HCT116 (cell line): ENCODE data around the gene HDLBP. TPM values are rescaled to one million over a fixed set of nuclear protein-coding genes. Genes with fewer than 3 reads are reported as not detected.
A peak's percentile ranks its signal among the peaks of the same experiment; 100 is the strongest.

Experiments used
- ATAC-seq: fragments of 200-7000 bp; cut with Tn5 transposase; 2 replicates; pipeline ENCODE4 v1.9.1; 2020; ENCODE audit warnings: mild to moderate bottlenecking, moderate library complexity
- BruUV-seq: library from RNA; stranded (reverse); fragments of 400-500 nt; replicated peaks from 2 replicates; lab custom pipeline; 2021; lab: Mats Ljungman, UMichigan
- CTCF ChIA-PET: fragments of 300-600 bp; sonication (Branson Sonifier 250); formaldehyde crosslinking; loops from one replicate; lab custom pipeline; 2021; ENCODE audit warnings: antibody characterized with exemption; lab: Charles Lee
- POLR2A ChIA-PET: fragments of 300-600, 350-600 bp; sonication (Branson Sonifier 250); formaldehyde crosslinking; loops from one replicate; lab custom pipeline; 2021; ENCODE audit warnings: antibody characterized with exemption; lab: Charles Lee
- RAD21 ChIA-PET, 2 experiments: fragments of 300-600 bp; sonication (Branson Sonifier 250); formaldehyde crosslinking; loops; one replicate each; lab custom pipeline; 2023; ENCODE audit warnings: low total read pairs in 2 of 2; ENCODE audit not compliant: uncharacterized antibody in 2 of 2, unreplicated experiment in 2 of 2, low non-redundant PET in 1 of 2; lab: Charles Lee
- DNase-seq: peaks from one replicate; pipeline ENCODE4 v3.0.0-alpha.2; 2010; ENCODE audit warnings: low read depth, low spot score
- H2AFZ ChIP-seq: fragments of 200-600 bp; shearing (Covaris generic), sonication (generic); 2 replicates; pipeline ENCODE4 v1.6.1; 2017; ENCODE audit warnings: low read depth, mixed run types, mixed read lengths, antibody characterized with exemption, low read length; ENCODE audit not compliant: poor library complexity, severe bottlenecking
- H3K27ac ChIP-seq: 2 replicates; pipeline ENCODE4 v1.5.1; 2012; ENCODE audit warnings: low read depth, low read length
- H3K27me3 ChIP-seq: fragments of 200-600 bp; sonication (generic); 2 replicates; pipeline ENCODE4 v1.6.1; 2016; ENCODE audit warnings: mixed run types, low read length, mixed read lengths; ENCODE audit not compliant: insufficient read depth
- H3K36me3 ChIP-seq, 2 experiments: fragments of 200-500 bp in 1 of 2; fragments of 200-600 bp in 1 of 2; sonication (Bioruptor generic) in 1 of 2; sonication (generic) in 1 of 2; 2 replicates each; pipeline versions ENCODE4 v1.5.1 to v1.6.1; 2014 to 2016; ENCODE audit warnings: low read length in 2 of 2, inconsistent platforms in 1 of 2, mixed read lengths in 1 of 2, mixed run types in 1 of 2; ENCODE audit not compliant: insufficient read depth in 2 of 2, control insufficient read depth in 1 of 2
- H3K4me1 ChIP-seq, 2 experiments: fragments of 200-600 bp in 1 of 2; sonication (generic) in 1 of 2; 2 replicates each; pipeline versions ENCODE4 v1.5.1 to v1.6.1; 2012 to 2017; ENCODE audit warnings: low read length in 2 of 2, inconsistent platforms in 1 of 2, mild to moderate bottlenecking in 1 of 2, mixed read lengths in 1 of 2, mixed run types in 1 of 2, moderate library complexity in 1 of 2; ENCODE audit not compliant: insufficient read depth in 2 of 2, control insufficient read depth in 1 of 2
- H3K4me2 ChIP-seq: fragments of 200-600 bp; sonication (generic); 2 replicates; pipeline ENCODE4 v1.6.1; 2017; ENCODE audit warnings: mixed run types, low read length, mixed read lengths
- H3K4me3 ChIP-seq, 2 experiments: fragments of 200-600 bp in 1 of 2; sonication (generic) in 1 of 2; replicated peaks in 1 of 2; 2 replicates each; pipeline ENCODE4 v1.5.1; 2011 to 2016; ENCODE audit warnings: low read length in 2 of 2, control low read depth in 1 of 2, low read depth in 1 of 2, mild to moderate bottlenecking in 1 of 2, mixed read lengths in 1 of 2, mixed run types in 1 of 2
- H3K79me2 ChIP-seq: fragments of 200-600 bp; sonication (generic); 2 replicates; pipeline ENCODE4 v1.6.1; 2017; ENCODE audit warnings: mild to moderate bottlenecking, mixed run types, low read length, moderate library complexity, mixed read lengths; ENCODE audit not compliant: insufficient read depth
- H3K9ac ChIP-seq: fragments of 200-600 bp; sonication (generic); 2 replicates; pipeline ENCODE4 v1.6.1; 2016; ENCODE audit warnings: low read length, mixed read lengths
- H3K9me2 ChIP-seq: fragments of 200-600 bp; sonication (generic), shearing (Covaris generic); 2 replicates; pipeline ENCODE4 v1.6.1; 2017; ENCODE audit warnings: mixed run types, mild to moderate bottlenecking, moderate library complexity; ENCODE audit not compliant: insufficient read depth
- H3K9me3 ChIP-seq, 2 experiments: fragments of 200-500 bp in 1 of 2; fragments of 200-600 bp in 1 of 2; sonication (Bioruptor generic) in 1 of 2; sonication (generic) in 1 of 2; 2 replicates each; pipeline ENCODE4 v1.6.1; 2014 to 2017; ENCODE audit warnings: low read length in 2 of 2, mixed read lengths in 2 of 2, inconsistent platforms in 1 of 2, low read depth in 1 of 2, mild to moderate bottlenecking in 1 of 2, mixed run types in 1 of 2, moderate library complexity in 1 of 2; ENCODE audit not compliant: control insufficient read depth in 1 of 2, insufficient read depth in 1 of 2
- H4K20me1 ChIP-seq: fragments of 200-600 bp; sonication (generic), shearing (Covaris generic); 2 replicates; pipeline ENCODE4 v1.6.1; 2017; ENCODE audit warnings: mixed run types, mild to moderate bottlenecking, moderate library complexity; ENCODE audit not compliant: insufficient read depth
- CBX3 ChIP-seq: IDR thresholded peaks from 2 replicates; pipeline ENCODE4 v1.6.1; 2012; ENCODE audit warnings: low read depth
- EGR1 ChIP-seq: IDR thresholded peaks from 2 replicates; pipeline ENCODE4 v1.6.1; 2012; ENCODE audit warnings: low read depth
- EZH2phosphoT487 ChIP-seq: fragments of 200-600 bp; IDR thresholded peaks from 2 replicates; pipeline ENCODE4 v1.6.1; 2018; ENCODE audit warnings: antibody characterized with exemption, borderline replicate concordance
- FOSL1 ChIP-seq: IDR thresholded peaks from 2 replicates; pipeline ENCODE4 v1.6.1; 2012; ENCODE audit warnings: low read depth
- JUND ChIP-seq: IDR thresholded peaks from 2 replicates; pipeline ENCODE4 v1.6.1; 2012
- SP1 ChIP-seq: IDR thresholded peaks from 2 replicates; pipeline ENCODE4 v1.6.1; 2012; ENCODE audit warnings: low read depth
- SRF ChIP-seq: IDR thresholded peaks from 2 replicates; pipeline ENCODE4 v1.6.1; 2012; ENCODE audit warnings: low read depth
- intact Hi-C: fragments of 100-400 bp; cut with micrococcal nuclease; formaldehyde crosslinking; loops from 2 replicates; pipeline ENCODE4 v1.10.0; 2022
- total RNA-seq: library from RNA; stranded (reverse); gene quantifications from one replicate; pipeline ENCODE4 v1.2.1, GENCODE V29; 2021; ENCODE audit not compliant: unreplicated experiment
- TF ChIP-seq, protein P1 (sequence below): IDR thresholded peaks from 2 replicates; pipeline ENCODE4 v1.6.1; 2011; ENCODE audit warnings: mild to moderate bottlenecking, low read length, moderate library complexity; ENCODE audit not compliant: insufficient replicate concordance; ENCODE audit errors: extremely low read depth
- TF ChIP-seq, protein P2 (sequence below): IDR thresholded peaks from 2 replicates; pipeline ENCODE4 v1.6.1; 2012
- TF ChIP-seq, protein P3 (sequence below), 3 experiments: fragments of 200-600 bp in 1 of 3; sonication (generic) in 1 of 3; IDR thresholded peaks in 2 of 3; conservative IDR thresholded peaks in 1 of 3; 2 replicates each; pipeline ENCODE4 v1.5.1; 2012 to 2017; ENCODE audit warnings: low read depth in 2 of 3, low read length in 2 of 3, antibody characterized with exemption in 1 of 3, borderline replicate concordance in 1 of 3, control low read depth in 1 of 3, mild to moderate bottlenecking in 1 of 3, mixed read lengths in 1 of 3, mixed run types in 1 of 3, moderate library complexity in 1 of 3; ENCODE audit not compliant: insufficient read depth in 1 of 3

The HDLBP gene
- total RNA-seq, 1 experiment from 2014 or later, result 462 TPM

DNA sequence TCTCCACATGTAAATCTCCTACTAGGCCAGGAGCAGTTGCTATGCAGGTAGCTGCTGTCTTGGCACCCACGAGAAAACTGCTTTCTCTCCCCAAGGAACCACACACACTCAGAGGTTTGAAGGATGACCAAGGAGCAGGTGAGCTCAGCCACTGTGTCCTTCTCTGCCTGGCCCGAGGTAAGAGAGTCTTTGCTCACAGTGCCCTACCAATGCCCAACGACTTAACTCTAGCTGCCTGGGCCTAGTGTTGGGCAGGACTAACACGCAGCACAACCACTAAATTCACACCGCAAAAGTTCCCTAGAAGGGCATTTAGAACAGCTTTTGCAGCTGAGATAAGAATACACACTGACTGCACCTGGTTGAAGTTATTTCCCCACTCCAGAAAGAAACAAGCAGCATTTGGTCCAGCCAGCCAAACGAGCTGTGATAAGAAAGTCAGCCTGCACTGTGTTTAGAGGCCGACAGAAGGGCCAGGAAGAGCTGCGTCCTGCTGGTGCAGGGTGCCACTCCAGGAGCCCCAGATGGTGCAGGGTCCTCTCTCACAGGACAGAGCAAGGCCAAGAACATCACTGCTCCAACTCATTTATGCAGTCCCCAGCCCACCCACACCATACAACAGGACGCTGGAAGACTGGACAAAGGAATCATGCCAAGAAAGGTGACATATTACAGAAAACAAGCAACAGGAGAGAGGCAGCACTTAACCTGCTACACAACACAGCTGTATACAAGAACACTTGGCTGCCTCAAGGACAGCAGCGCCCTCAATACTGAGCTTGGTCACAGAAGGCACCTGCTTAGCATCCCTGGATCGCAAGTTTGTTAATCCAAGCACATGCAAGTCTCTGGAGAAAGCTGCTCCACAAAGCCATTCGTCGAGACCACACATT lies 12.5 kb downstream of the HDLBP start:
- no TSS peak for BruUV-seq
- H3K4me2 ChIP-seq, result no peak overlapping the region
- H3K9ac ChIP-seq, result no peak overlapping the region
- H3K4me3 ChIP-seq, result no peak overlapping the region
- ChIA-PET POLR2A (interaction anchor here (4.0 kb wide), 1 partner anchor 12 kb away, joined by 13 read pairs; the partner anchor contains the start of genes HDLBP and SEPTIN2), CTCF (no interaction called here), RAD21 (no interaction called here)
- DNase-seq, result no peak
- peaks cover 42% of the 10 kb centered on the region; the same call in 1 of the 2 replicates for H4K20me1 ChIP-seq
- no peak overlapping the region for H3K27ac ChIP-seq
- ATAC-seq, result peak; percentile 32; the same call in 1 of the 2 replicates
- H3K4me1 ChIP-seq, result no peaks in the 10 kb centered on the region
- H3K9me3 ChIP-seq, result no peaks in the 10 kb centered on the region
- no peak overlapping the region for H2AFZ ChIP-seq
- H3K36me3 ChIP-seq, result no peaks in the 10 kb centered on the region
- H3K9me2 ChIP-seq, result no peaks in the 10 kb centered on the region
- TF ChIP-seq, protein P1, sequence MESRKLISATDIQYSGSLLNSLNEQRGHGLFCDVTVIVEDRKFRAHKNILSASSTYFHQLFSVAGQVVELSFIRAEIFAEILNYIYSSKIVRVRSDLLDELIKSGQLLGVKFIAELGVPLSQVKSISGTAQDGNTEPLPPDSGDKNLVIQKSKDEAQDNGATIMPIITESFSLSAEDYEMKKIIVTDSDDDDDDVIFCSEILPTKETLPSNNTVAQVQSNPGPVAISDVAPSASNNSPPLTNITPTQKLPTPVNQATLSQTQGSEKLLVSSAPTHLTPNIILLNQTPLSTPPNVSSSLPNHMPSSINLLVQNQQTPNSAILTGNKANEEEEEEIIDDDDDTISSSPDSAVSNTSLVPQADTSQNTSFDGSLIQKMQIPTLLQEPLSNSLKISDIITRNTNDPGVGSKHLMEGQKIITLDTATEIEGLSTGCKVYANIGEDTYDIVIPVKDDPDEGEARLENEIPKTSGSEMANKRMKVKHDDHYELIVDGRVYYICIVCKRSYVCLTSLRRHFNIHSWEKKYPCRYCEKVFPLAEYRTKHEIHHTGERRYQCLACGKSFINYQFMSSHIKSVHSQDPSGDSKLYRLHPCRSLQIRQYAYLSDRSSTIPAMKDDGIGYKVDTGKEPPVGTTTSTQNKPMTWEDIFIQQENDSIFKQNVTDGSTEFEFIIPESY, result no peak
- TF ChIP-seq SP1, result no peak
- TF ChIP-seq, protein P2, sequence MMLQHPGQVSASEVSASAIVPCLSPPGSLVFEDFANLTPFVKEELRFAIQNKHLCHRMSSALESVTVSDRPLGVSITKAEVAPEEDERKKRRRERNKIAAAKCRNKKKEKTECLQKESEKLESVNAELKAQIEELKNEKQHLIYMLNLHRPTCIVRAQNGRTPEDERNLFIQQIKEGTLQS, result no peak
- TF ChIP-seq, protein P3, sequence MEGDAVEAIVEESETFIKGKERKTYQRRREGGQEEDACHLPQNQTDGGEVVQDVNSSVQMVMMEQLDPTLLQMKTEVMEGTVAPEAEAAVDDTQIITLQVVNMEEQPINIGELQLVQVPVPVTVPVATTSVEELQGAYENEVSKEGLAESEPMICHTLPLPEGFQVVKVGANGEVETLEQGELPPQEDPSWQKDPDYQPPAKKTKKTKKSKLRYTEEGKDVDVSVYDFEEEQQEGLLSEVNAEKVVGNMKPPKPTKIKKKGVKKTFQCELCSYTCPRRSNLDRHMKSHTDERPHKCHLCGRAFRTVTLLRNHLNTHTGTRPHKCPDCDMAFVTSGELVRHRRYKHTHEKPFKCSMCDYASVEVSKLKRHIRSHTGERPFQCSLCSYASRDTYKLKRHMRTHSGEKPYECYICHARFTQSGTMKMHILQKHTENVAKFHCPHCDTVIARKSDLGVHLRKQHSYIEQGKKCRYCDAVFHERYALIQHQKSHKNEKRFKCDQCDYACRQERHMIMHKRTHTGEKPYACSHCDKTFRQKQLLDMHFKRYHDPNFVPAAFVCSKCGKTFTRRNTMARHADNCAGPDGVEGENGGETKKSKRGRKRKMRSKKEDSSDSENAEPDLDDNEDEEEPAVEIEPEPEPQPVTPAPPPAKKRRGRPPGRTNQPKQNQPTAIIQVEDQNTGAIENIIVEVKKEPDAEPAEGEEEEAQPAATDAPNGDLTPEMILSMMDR (IDR thresholded peaks at IDR 0.05 in 2 of 3, conservative IDR thresholded peaks at IDR 0.05 in 1 of 3; ENCODE audit: borderline replicate concordance in 1 of 3, insufficient read depth in 1 of 3, low read depth in 2 of 3, low read length in 2 of 3), result no peak
- no peak for TF ChIP-seq EZH2phosphoT487
- no peak for TF ChIP-seq EGR1
- no peak for TF ChIP-seq FOSL1
- no peak for TF ChIP-seq CBX3
- no peak for TF ChIP-seq JUND
- TF ChIP-seq SRF, result no peak
- H3K27me3 ChIP-seq, result no peaks in the 10 kb centered on the region
- H3K79me2 ChIP-seq, result peaks cover 99% of the 10 kb centered on the region
- intact Hi-C loops, result no loop called here
